Measurements from ENCODE around the gene CBX8.

DNA sequence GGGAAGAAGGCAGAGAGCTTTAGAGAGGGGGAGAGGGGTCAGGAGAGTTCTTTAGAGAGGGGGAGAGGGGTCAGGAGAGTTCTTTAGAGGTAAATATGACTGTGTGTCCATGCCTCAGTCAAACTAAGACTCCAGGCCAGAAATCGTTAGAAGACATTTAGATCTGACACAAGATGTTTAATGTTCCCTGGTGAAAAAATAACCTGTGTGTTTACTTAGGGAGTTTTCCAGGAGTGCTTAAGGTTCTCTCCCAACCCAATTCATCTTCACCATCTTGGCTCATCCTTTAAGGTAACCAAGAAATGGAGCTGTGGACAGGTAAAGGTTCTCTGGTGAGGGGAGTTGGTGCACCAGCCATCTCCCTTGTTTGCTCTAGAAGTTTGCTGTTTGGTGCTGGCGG lies 32.6 kb upstream of the CBX8 start:
- TF ChIP-seq, protein P1, sequence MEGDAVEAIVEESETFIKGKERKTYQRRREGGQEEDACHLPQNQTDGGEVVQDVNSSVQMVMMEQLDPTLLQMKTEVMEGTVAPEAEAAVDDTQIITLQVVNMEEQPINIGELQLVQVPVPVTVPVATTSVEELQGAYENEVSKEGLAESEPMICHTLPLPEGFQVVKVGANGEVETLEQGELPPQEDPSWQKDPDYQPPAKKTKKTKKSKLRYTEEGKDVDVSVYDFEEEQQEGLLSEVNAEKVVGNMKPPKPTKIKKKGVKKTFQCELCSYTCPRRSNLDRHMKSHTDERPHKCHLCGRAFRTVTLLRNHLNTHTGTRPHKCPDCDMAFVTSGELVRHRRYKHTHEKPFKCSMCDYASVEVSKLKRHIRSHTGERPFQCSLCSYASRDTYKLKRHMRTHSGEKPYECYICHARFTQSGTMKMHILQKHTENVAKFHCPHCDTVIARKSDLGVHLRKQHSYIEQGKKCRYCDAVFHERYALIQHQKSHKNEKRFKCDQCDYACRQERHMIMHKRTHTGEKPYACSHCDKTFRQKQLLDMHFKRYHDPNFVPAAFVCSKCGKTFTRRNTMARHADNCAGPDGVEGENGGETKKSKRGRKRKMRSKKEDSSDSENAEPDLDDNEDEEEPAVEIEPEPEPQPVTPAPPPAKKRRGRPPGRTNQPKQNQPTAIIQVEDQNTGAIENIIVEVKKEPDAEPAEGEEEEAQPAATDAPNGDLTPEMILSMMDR (IDR thresholded peaks at IDR 0.05): no peak
- TF ChIP-seq POLR2A (IDR thresholded peaks at IDR 0.05): no peak

Data from body of pancreas (tissue), 4 donors.